IMR-90 (cell line): ENCODE results near the gene ECT2. TPM values are rescaled to one million over a fixed set of nuclear protein-coding genes. Genes with fewer than 3 reads are reported as not detected.
A peak's percentile ranks its signal among the peaks of the same experiment; 100 is the strongest.

ENCODE experiments used
- ATAC-seq: fragments of 200-7000 bp; cut with Tn5 transposase; 2 replicates; pipeline ENCODE4 v1.9.1; 2020; ENCODE audit warnings: low read depth, mild to moderate bottlenecking, moderate library complexity
- BruUV-seq: library from RNA; stranded (reverse); fragments of 400-500 nt; replicated peaks from 2 replicates; lab custom pipeline; 2021; lab: Mats Ljungman, UMichigan
- CTCF ChIA-PET: fragments of 300-600 bp; formaldehyde crosslinking; extraction: SDS; loops from one replicate; lab custom pipeline; 2021; ENCODE audit warnings: antibody characterized with exemption; lab: Yijun Ruan, JAX
- POLR2A ChIA-PET: fragments of 300-600 bp; sonication (Branson Sonifier 250); formaldehyde crosslinking; loops from one replicate; lab custom pipeline; 2022; ENCODE audit warnings: antibody characterized with exemption; ENCODE audit not compliant: unreplicated experiment; lab: Charles Lee
- DNase-seq: peaks from one replicate; pipeline ENCODE4 v3.0.0; 2013
- H2AFZ ChIP-seq: replicated peaks from 2 replicates; pipeline ENCODE3; 2013; ENCODE audit warnings: low read length, mild to moderate bottlenecking; ENCODE audit not compliant: poor library complexity
- H2AK5ac ChIP-seq: 2 replicates; pipeline ENCODE4 v1.6.1; 2013; ENCODE audit warnings: low read depth, low read length, inconsistent platforms
- H2AK9ac ChIP-seq: replicated peaks from 2 replicates; pipeline ENCODE3; 2013; ENCODE audit warnings: mild to moderate bottlenecking, low read depth, low read length, moderate library complexity; ENCODE audit not compliant: poor library complexity
- H2BK120ac ChIP-seq: 2 replicates; pipeline ENCODE4 v1.6.1; 2013; ENCODE audit warnings: low read depth, low read length, inconsistent platforms
- H2BK15ac ChIP-seq: 3 replicates; pipeline ENCODE4 v1.6.1; 2013; ENCODE audit warnings: low read depth, low read length, inconsistent platforms
- H2BK20ac ChIP-seq: 2 replicates; pipeline ENCODE4 v1.6.1; 2013; ENCODE audit warnings: low read depth, mild to moderate bottlenecking, inconsistent platforms, low read length, moderate library complexity
- H2BK5ac ChIP-seq: 2 replicates; pipeline ENCODE4 v1.6.1; 2013; ENCODE audit warnings: mild to moderate bottlenecking, low read depth, low read length, inconsistent platforms; ENCODE audit not compliant: poor library complexity, severe bottlenecking
- H3K14ac ChIP-seq: replicated peaks from 2 replicates; pipeline ENCODE4 v1.6.1; 2013; ENCODE audit warnings: low read depth, low read length, inconsistent platforms
- H3K18ac ChIP-seq: 2 replicates; pipeline ENCODE4 v1.6.1; 2013; ENCODE audit warnings: low read depth, low read length, control low read depth
- H3K23ac ChIP-seq: 2 replicates; pipeline ENCODE4 v1.6.1; 2013; ENCODE audit warnings: low read depth, low read length, inconsistent platforms
- H3K27ac ChIP-seq: 2 replicates; pipeline ENCODE4 v1.5.1; 2013; ENCODE audit warnings: mild to moderate bottlenecking, control low read depth, low read length; ENCODE audit not compliant: insufficient read depth
- H3K27me3 ChIP-seq: 2 replicates; pipeline ENCODE4 v1.6.1; 2013; ENCODE audit warnings: low read length; ENCODE audit not compliant: control insufficient read depth, insufficient read depth
- H3K36me3 ChIP-seq: 2 replicates; pipeline ENCODE4 v1.6.1; 2013; ENCODE audit warnings: low read length, mixed read lengths; ENCODE audit not compliant: control insufficient read depth, insufficient read depth
- H3K4ac ChIP-seq: 2 replicates; pipeline ENCODE4 v1.6.1; 2013; ENCODE audit warnings: low read depth, low read length, inconsistent platforms
- H3K4me1 ChIP-seq: 2 replicates; pipeline ENCODE4 v1.6.1; 2013; ENCODE audit warnings: low read length, mixed read lengths; ENCODE audit not compliant: control insufficient read depth, insufficient read depth
- H3K4me2 ChIP-seq: 2 replicates; pipeline ENCODE4 v1.6.1; 2013; ENCODE audit warnings: low read depth, mild to moderate bottlenecking, control low read depth, low read length, moderate library complexity
- H3K4me3 ChIP-seq: 2 replicates; pipeline ENCODE4 v1.5.1; 2013; ENCODE audit warnings: low read depth, mild to moderate bottlenecking, control low read depth, low read length, moderate library complexity; ENCODE audit not compliant: insufficient read depth
- H3K56ac ChIP-seq: 2 replicates; pipeline ENCODE4 v1.6.1; 2013; ENCODE audit warnings: low read length, inconsistent platforms; ENCODE audit not compliant: insufficient read depth; ENCODE audit errors: extremely low read depth
- H3K79me1 ChIP-seq, 2 experiments: 2 replicates each; pipeline ENCODE4 v1.6.1; 2013; ENCODE audit warnings: low read length in 2 of 2, inconsistent platforms in 1 of 2, low read depth in 1 of 2
- H3K9ac ChIP-seq: 2 replicates; pipeline ENCODE4 v1.6.1; 2013; ENCODE audit warnings: low read depth, low read length, control low read depth
- H3K9me1 ChIP-seq: 2 replicates; pipeline ENCODE4 v1.6.1; 2013; ENCODE audit warnings: low read length, inconsistent platforms; ENCODE audit not compliant: insufficient read depth
- H3K9me3 ChIP-seq: 2 replicates; pipeline ENCODE4 v1.6.1; 2013; ENCODE audit warnings: low read length; ENCODE audit not compliant: control insufficient read depth, insufficient read depth
- H4K20me1 ChIP-seq: 2 replicates; pipeline ENCODE4 v1.6.1; 2013; ENCODE audit warnings: low read length, inconsistent platforms; ENCODE audit not compliant: insufficient read depth
- H4K5ac ChIP-seq: 2 replicates; pipeline ENCODE4 v1.6.1; 2013; ENCODE audit warnings: mild to moderate bottlenecking, low read depth, low read length, control low read depth
- H4K8ac ChIP-seq, 2 experiments: 2 replicates each; pipeline ENCODE4 v1.6.1; 2013; ENCODE audit warnings: low read depth in 2 of 2, low read length in 2 of 2, control low read depth in 1 of 2, inconsistent platforms in 1 of 2
- H4K91ac ChIP-seq: 2 replicates; pipeline ENCODE4 v1.6.1; 2013; ENCODE audit warnings: low read depth, low read length, inconsistent platforms; ENCODE audit not compliant: insufficient read depth
- SMC3 ChIP-seq: fragments of 150-350 bp; IDR thresholded peaks from 2 replicates; pipeline ENCODE4 v1.6.1; 2016; ENCODE audit warnings: low read depth, mild to moderate bottlenecking, antibody characterized with exemption, low read length, moderate library complexity
- WGBS, 2 experiments: methylation state at CpG; one replicate each; pipeline versions ENCODE4 v1.1.5 to v1.1.7; 2013; ENCODE audit warnings: missing lambda C conversion rate in 2 of 2; ENCODE audit not compliant: insufficient read length in 1 of 2; ENCODE audit errors: extremely low coverage in 2 of 2; 5-methylcytosine and 5-hydroxymethylcytosine counted together
- dilution Hi-C: fragments of 300-500 bp; cut with HindIII; formaldehyde crosslinking; loops from one replicate; pipeline ENCODE4 v1.14.3; 2018; ENCODE audit warnings: low sequenced_read_pairs; ENCODE audit not compliant: unreplicated experiment
- in situ Hi-C: fragments of 300-500 bp; cut with MboI; formaldehyde crosslinking; loops from 3 replicates; pipeline ENCODE4 v1.14.3; 2019; ENCODE audit warnings: low sequenced_read_pairs, inconsistent platforms, mixed read lengths
- intact Hi-C: fragments of 100-400 bp; cut with micrococcal nuclease; formaldehyde crosslinking; loops from 2 replicates; pipeline ENCODE4 v1.10.0; 2022
- polyA plus RNA-seq, 3 experiments: library from polyadenylated mRNA; depleted of rRNA; stranded (reverse); fragments of >200 nt; gene quantifications; 2 replicates each; pipeline ENCODE4 v1.2.3, GENCODE V29; 2012; ENCODE audit warnings: low replicate concordance in 1 of 3
- total RNA-seq: library from RNA; depleted of rRNA; stranded (reverse); fragments of >200 nt; gene quantifications from 2 replicates; pipeline ENCODE4 v1.2.3, GENCODE V29; 2012
- TF ChIP-seq, protein P1 (sequence below): fragments of 150-350 bp; IDR thresholded peaks from 2 replicates; pipeline ENCODE4 v1.6.1; 2016; ENCODE audit warnings: low read depth, mild to moderate bottlenecking, low read length, moderate library complexity, borderline replicate concordance

The ECT2 gene
- total and polyA plus RNA-seq, 2 of the 4 experiments (the other 2 are of a cell fraction), result 18.1 to 37.8 TPM

DNA sequence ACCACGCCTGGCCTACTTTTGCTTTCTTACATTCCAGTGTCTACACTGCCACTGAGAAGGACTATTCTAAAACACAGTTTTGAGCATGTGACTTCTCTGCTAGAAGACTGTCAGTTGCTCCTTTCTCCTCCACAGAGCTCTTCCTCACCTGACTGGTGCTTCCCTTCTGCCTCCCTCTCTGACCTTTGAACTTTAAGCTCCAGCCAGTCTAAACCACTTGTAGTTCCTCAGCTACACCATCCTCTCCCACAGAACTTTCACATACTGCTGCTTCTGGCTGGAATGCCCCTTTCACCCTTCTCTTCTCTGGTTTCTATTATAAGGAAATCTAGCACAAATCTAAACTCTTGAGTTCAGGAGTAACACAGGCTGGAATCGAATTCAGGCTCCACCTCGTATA, 48.8 kb upstream of the ECT2 start:
- POLR2A ChIA-PET, result no interaction called here
- WGBS, 2 experiments, result no CpG with 5 or more reads among the region's 3 CpGs
- no peak for DNase-seq
- in situ Hi-C loops, result no loop called here
- TF ChIP-seq, protein P1, sequence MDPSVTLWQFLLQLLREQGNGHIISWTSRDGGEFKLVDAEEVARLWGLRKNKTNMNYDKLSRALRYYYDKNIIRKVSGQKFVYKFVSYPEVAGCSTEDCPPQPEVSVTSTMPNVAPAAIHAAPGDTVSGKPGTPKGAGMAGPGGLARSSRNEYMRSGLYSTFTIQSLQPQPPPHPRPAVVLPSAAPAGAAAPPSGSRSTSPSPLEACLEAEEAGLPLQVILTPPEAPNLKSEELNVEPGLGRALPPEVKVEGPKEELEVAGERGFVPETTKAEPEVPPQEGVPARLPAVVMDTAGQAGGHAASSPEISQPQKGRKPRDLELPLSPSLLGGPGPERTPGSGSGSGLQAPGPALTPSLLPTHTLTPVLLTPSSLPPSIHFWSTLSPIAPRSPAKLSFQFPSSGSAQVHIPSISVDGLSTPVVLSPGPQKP, result no peak
- TF ChIP-seq SMC3, result no peak
- Histone ChIP-seq H2BK5ac (no peak overlapping the region), H3K36me3 (no peaks in the 10 kb centered on the region), H3K23ac (peak overlapping the region; percentile 40; the same call in 1 of the 2 replicates), H3K27ac (no peak overlapping the region), H3K4ac (no peak overlapping the region), H3K79me1 (peaks cover 41 to 58% of the 10 kb centered on the region in 2 experiments), H3K9me1 (peaks cover 19% of the 10 kb centered on the region; the same call in 1 of the 2 replicates), H2BK20ac (no peak overlapping the region), H3K4me2 (no peak overlapping the region), H3K14ac (no peak overlapping the region), H3K18ac (no peak overlapping the region), H2BK15ac (no peak overlapping the region), H3K9ac (no peak overlapping the region), H3K9me3 (no peaks in the 10 kb centered on the region), H2BK120ac (no peak overlapping the region), H2AK9ac (no peak overlapping the region), H3K56ac (no peak overlapping the region), H3K27me3 (no peaks in the 10 kb centered on the region), H4K91ac (no peak overlapping the region), H3K4me1 (0 out of 2 replicates have a peak, but pooled peaks cover 2% of the 10 kb centered on the region), H4K8ac (no peak overlapping the region), H2AFZ (no peak overlapping the region), H2AK5ac (no peak overlapping the region), H4K5ac (no peak overlapping the region), H3K4me3 (no peak overlapping the region), H4K20me1 (peaks cover 9% of the 10 kb centered on the region)
- dilution Hi-C loops, result no loop called here
- BruUV-seq, result no TSS peak
- CTCF ChIA-PET, result no interaction called here
- intact Hi-C loops, result no loop called here
- ATAC-seq, result no peak; the same call in 1 of the 2 replicates
